HEK293 (cell line): ENCODE data around the gene UQCC2.
A peak's percentile ranks its signal among the peaks of the same experiment; 100 is the strongest.

ENCODE experiments used
- CTCF ChIA-PET: fragments of 350-600 bp; formaldehyde crosslinking; extraction: SDS; loops from one replicate; lab custom pipeline; 2021; ENCODE audit warnings: antibody characterized with exemption; lab: Yijun Ruan, JAX
- POLR2A ChIA-PET: fragments of 300-600 bp; formaldehyde crosslinking; extraction: SDS; loops from one replicate; lab custom pipeline; 2020; ENCODE audit warnings: antibody characterized with exemption, inconsistent platforms; lab: Yijun Ruan, JAX
- H3K27ac ChIP-seq: fragments of 200-500 bp; sonication (Bioruptor generic); 2 replicates; pipeline ENCODE4 v1.5.1; 2014; ENCODE audit warnings: low read depth, low read length, control low read depth, inconsistent platforms; ENCODE audit errors: extremely low read depth
- H3K36me3 ChIP-seq, 2 experiments: fragments of 200-500 bp in 1 of 2; sonication (Bioruptor generic) in 1 of 2; 1 replicate in 1 of 2; 2 replicates in 1 of 2; pipeline ENCODE4 v1.5.1; 2014 to 2017; ENCODE audit warnings: inconsistent platforms in 2 of 2, low read length in 2 of 2; ENCODE audit not compliant: control insufficient read depth in 2 of 2, insufficient read depth in 1 of 2
- H3K4me1 ChIP-seq: fragments of 200-500 bp; sonication (Bioruptor generic); 2 replicates; pipeline ENCODE4 v1.5.1; 2014; ENCODE audit warnings: mild to moderate bottlenecking, low read length, inconsistent platforms; ENCODE audit not compliant: control insufficient read depth, insufficient read depth
- H3K4me3 ChIP-seq: 2 replicates; pipeline ENCODE4 v1.5.1; 2011; ENCODE audit warnings: low read depth, mild to moderate bottlenecking, control low read depth, low read length, moderate library complexity
- H3K9me3 ChIP-seq: fragments of 200-500 bp; sonication (Bioruptor generic); 2 replicates; pipeline ENCODE4 v1.5.1; 2014; ENCODE audit warnings: low read depth, low read length, inconsistent platforms; ENCODE audit not compliant: control insufficient read depth, insufficient read depth
- EGR2 ChIP-seq: fragments of 450-650 bp; formaldehyde crosslinking; IDR thresholded peaks from 2 replicates; pipeline ENCODE4 v1.5.1; 2016; ENCODE audit warnings: low read depth, missing biosample characterization, missing genetic modification characterization
- MZF1 ChIP-seq: fragments of 450-650 bp; formaldehyde crosslinking; IDR thresholded peaks from 2 replicates; pipeline ENCODE4 v1.5.1; 2017; ENCODE audit warnings: missing biosample characterization, missing genetic modification characterization, borderline replicate concordance
- PATZ1 ChIP-seq: fragments of 450-650 bp; formaldehyde crosslinking; IDR thresholded peaks from 2 replicates; pipeline ENCODE4 v1.5.1; 2016; ENCODE audit warnings: missing biosample characterization, missing genetic modification characterization
- PRDM1 ChIP-seq: fragments of 450-650 bp; formaldehyde crosslinking; IDR thresholded peaks from 2 replicates; pipeline ENCODE4; 2016; ENCODE audit warnings: missing biosample characterization, missing genetic modification characterization
- SALL2 ChIP-seq: fragments of 450-650 bp; formaldehyde crosslinking; IDR thresholded peaks from 2 replicates; pipeline ENCODE4 v1.5.0; 2017; ENCODE audit warnings: missing biosample characterization, mild to moderate bottlenecking, missing genetic modification characterization, borderline replicate concordance
- SCRT1 ChIP-seq: fragments of 450-650 bp; formaldehyde crosslinking; IDR thresholded peaks from 2 replicates; pipeline ENCODE4 v1.5.1; 2016; ENCODE audit warnings: missing biosample characterization, missing genetic modification characterization, borderline replicate concordance
- WT1 ChIP-seq: fragments of 450-650 bp; formaldehyde crosslinking; IDR thresholded peaks from 2 replicates; pipeline ENCODE4 v1.5.1; 2016; ENCODE audit warnings: missing biosample characterization, missing genetic modification characterization
- ZBTB10 ChIP-seq: fragments of 450-650 bp; formaldehyde crosslinking; IDR thresholded peaks from 2 replicates; pipeline ENCODE4 v1.5.1; 2016; ENCODE audit warnings: missing biosample characterization, missing genetic modification characterization
- ZBTB17 ChIP-seq: fragments of 450-650 bp; formaldehyde crosslinking; IDR thresholded peaks from 2 replicates; pipeline ENCODE4 v1.5.1; 2016; ENCODE audit warnings: missing biosample characterization, missing genetic modification characterization
- ZBTB20 ChIP-seq: fragments of 450-650 bp; formaldehyde crosslinking; IDR thresholded peaks from 2 replicates; pipeline ENCODE4 v1.5.1; 2016; ENCODE audit warnings: missing biosample characterization, missing genetic modification characterization
- ZBTB6 ChIP-seq: fragments of 450-650 bp; formaldehyde crosslinking; IDR thresholded peaks from 2 replicates; pipeline ENCODE4 v1.5.1; 2017; ENCODE audit warnings: missing biosample characterization, missing genetic modification characterization
- ZIC2 ChIP-seq: fragments of 450-650 bp; formaldehyde crosslinking; IDR thresholded peaks from 2 replicates; pipeline ENCODE4 v1.5.1; 2016; ENCODE audit warnings: missing biosample characterization, missing genetic modification characterization
- ZNF2 ChIP-seq: fragments of 450-650 bp; formaldehyde crosslinking; IDR thresholded peaks from 2 replicates; pipeline ENCODE4 v1.5.1; 2016; ENCODE audit warnings: missing biosample characterization, missing genetic modification characterization
- ZNF211 ChIP-seq: fragments of 450-650 bp; formaldehyde crosslinking; IDR thresholded peaks from 2 replicates; pipeline ENCODE4 v1.5.1; 2016; ENCODE audit warnings: low read depth, missing biosample characterization, missing genetic modification characterization
- ZNF398 ChIP-seq: fragments of 450-650 bp; formaldehyde crosslinking; IDR thresholded peaks from 2 replicates; pipeline ENCODE4 v1.5.1; 2017; ENCODE audit warnings: missing biosample characterization, missing genetic modification characterization
- ZNF449 ChIP-seq: fragments of 450-650 bp; formaldehyde crosslinking; IDR thresholded peaks from 2 replicates; pipeline ENCODE4 v1.5.1; 2017; ENCODE audit warnings: missing biosample characterization, mild to moderate bottlenecking, missing genetic modification characterization, moderate library complexity
- ZNF48 ChIP-seq: fragments of 450-650 bp; formaldehyde crosslinking; IDR thresholded peaks from 2 replicates; pipeline ENCODE4 v1.5.1; 2016; ENCODE audit warnings: missing biosample characterization, missing genetic modification characterization
- ZNF629 ChIP-seq: fragments of 450-650 bp; formaldehyde crosslinking; IDR thresholded peaks from 2 replicates; pipeline ENCODE4 v1.5.1; 2017; ENCODE audit warnings: missing biosample characterization, missing genetic modification characterization
- ZNF707 ChIP-seq: fragments of 450-650 bp; formaldehyde crosslinking; IDR thresholded peaks from 2 replicates; pipeline ENCODE4 v1.5.1; 2016; ENCODE audit warnings: missing biosample characterization, missing genetic modification characterization
- ZSCAN18 ChIP-seq: fragments of 450-650 bp; formaldehyde crosslinking; IDR thresholded peaks from 2 replicates; pipeline ENCODE4 v1.5.1; 2016; ENCODE audit warnings: missing biosample characterization, missing genetic modification characterization
- ZSCAN30 ChIP-seq: fragments of 450-650 bp; IDR thresholded peaks from 2 replicates; pipeline ENCODE4 v1.5.1; 2018; ENCODE audit warnings: missing biosample characterization, mild to moderate bottlenecking, missing genetic modification characterization, moderate library complexity
- ZSCAN4 ChIP-seq: fragments of 450-650 bp; formaldehyde crosslinking; IDR thresholded peaks from 2 replicates; pipeline ENCODE4 v1.5.1; 2017; ENCODE audit warnings: missing biosample characterization, missing genetic modification characterization

Gene UQCC2

GRCh38 chr6:33744001-33744848, 32.7 kb upstream of the UQCC2 start (continued):
- peak; percentile 99 for TF ChIP-seq SCRT1
- TF ChIP-seq ZBTB20 (tag by site-specific recombination), result peak; percentile 37; the same call in 1 of the 2 replicates
- no peak for TF ChIP-seq ZNF48 (tag by site-specific recombination)
- no peak for TF ChIP-seq ZBTB6
- peak; percentile 55; the same call in 1 of the 2 replicates for TF ChIP-seq ZSCAN18
- TF ChIP-seq SALL2 (tag by site-specific recombination), result no peak
- peak; percentile 63; the same call in 1 of the 2 replicates for TF ChIP-seq ZSCAN30
- TF ChIP-seq ZBTB10, result peak; percentile 83
- TF ChIP-seq ZNF2 (tag by site-specific recombination), result 0 out of 2 replicates have a peak, but pooled peaks have one; percentile 75
- TF ChIP-seq ZBTB17 (tag by site-specific recombination), result peak; percentile 77
- 0 out of 2 replicates have a peak, but pooled peaks have one; percentile 58 for TF ChIP-seq MZF1 (tag by site-specific recombination)
- TF ChIP-seq PATZ1, result peak; percentile 72
- 0 out of 2 replicates have a peak, but pooled peaks have one; percentile 39 for TF ChIP-seq ZNF629
- TF ChIP-seq, all 188 proteins: peak for 48

- Histone ChIP-seq H3K4me1 (peaks cover 21% of the 10 kb centered on the region), H3K9me3 (no peaks in the 10 kb centered on the region), H3K27ac (no peak overlapping the region), H3K36me3 (no peaks in the 10 kb centered on the region), H3K4me3 (no peak overlapping the region)
- ChIA-PET CTCF (interaction anchor here (0.6 to 6.7 kb wide), 18 partner anchors 9 to 412 kb away, joined by 3 to 193 read pairs (median 8); partner anchors contain the start of gene UQCC2), POLR2A (no interaction called here)
- TF ChIP-seq WT1 (tag by site-specific recombination) (peak; percentile 83), ZNF707 (tag by site-specific recombination) (no peak), ZNF398 (tag by site-specific recombination) (peak; percentile 50), ZNF211 (tag by site-specific recombination) (no peak), EGR2 (tag by site-specific recombination) (peak; percentile 86), ZSCAN4 (tag by site-specific recombination) (no peak), ZIC2 (tag by site-specific recombination) (0 out of 2 replicates have a peak, but pooled peaks have one; percentile 24), ZNF449 (tag by site-specific recombination) (peak; percentile 75; the same call in 1 of the 2 replicates), PRDM1 (no peak)
Measured at GRCh38 chr6:33742837-33743236, 31.3 kb upstream of the UQCC2 start.
